CD8-positive, alpha-beta memory T cell (primary cell): ENCODE data around the gene STRA8. TPM values are rescaled to one million over a fixed set of nuclear protein-coding genes. Genes with fewer than 3 reads are reported as not detected.

Source experiments
- CTCF ChIA-PET: fragments of 350-600 bp; sonication (Branson Sonifier 250); formaldehyde crosslinking; loops from one replicate; lab custom pipeline; 2021; ENCODE audit warnings: antibody characterized with exemption; lab: Charles Lee
- POLR2A ChIA-PET: fragments of 350-600 bp; sonication (Branson Sonifier 250); formaldehyde crosslinking; loops from one replicate; lab custom pipeline; 2021; ENCODE audit warnings: antibody characterized with exemption; lab: Charles Lee
- DNase-seq, 5 donors: peaks; one replicate each; pipeline versions ENCODE4 v3.0.0 to v3.0.0-alpha.2; 2020 to 2022; ENCODE audit warnings: mixed read lengths in 1 of 5
- H3K27ac ChIP-seq: one replicate; pipeline ENCODE4 v1.7.0; 2013; ENCODE audit warnings: low read depth, mild to moderate bottlenecking, low read length, moderate library complexity
- H3K27me3 ChIP-seq: 2 replicates; pipeline ENCODE4 v1.7.0; 2013; ENCODE audit warnings: low read length, mild to moderate bottlenecking; ENCODE audit not compliant: insufficient read depth, poor library complexity, severe bottlenecking
- H3K36me3 ChIP-seq: 2 replicates; pipeline ENCODE4 v1.7.0; 2013; ENCODE audit warnings: mild to moderate bottlenecking, low read length, moderate library complexity; ENCODE audit not compliant: insufficient read depth
- H3K4me1 ChIP-seq: 2 replicates; pipeline ENCODE4 v1.7.0; 2013; ENCODE audit warnings: mild to moderate bottlenecking, low read length, moderate library complexity; ENCODE audit not compliant: insufficient read depth
- H3K4me3 ChIP-seq: 2 replicates; pipeline ENCODE4 v1.7.0; 2013; ENCODE audit warnings: mild to moderate bottlenecking, low read length
- H3K9me3 ChIP-seq: 2 replicates; pipeline ENCODE4 v1.7.0; 2013; ENCODE audit warnings: mild to moderate bottlenecking, low read length
- H3K27ac Mint-ChIP-seq, 8 donors: one replicate each; pipeline ENCODE4 v1.8.0; 2020 to 2021; ENCODE audit warnings: mixed read lengths in 8 of 8, mild to moderate bottlenecking in 6 of 8, inconsistent platforms in 3 of 8, moderate library complexity in 3 of 8
- H3K27me3 Mint-ChIP-seq, 2 donors: one replicate each; pipeline ENCODE4 v1.8.0; 2020 to 2021; ENCODE audit warnings: mixed read lengths in 2 of 2, mild to moderate bottlenecking in 1 of 2, moderate library complexity in 1 of 2
- H3K36me3 Mint-ChIP-seq, 3 donors: one replicate each; pipeline ENCODE4 v1.8.0; 2020 to 2021; ENCODE audit warnings: mixed read lengths in 3 of 3, inconsistent platforms in 1 of 3, mild to moderate bottlenecking in 1 of 3
- H3K4me1 Mint-ChIP-seq, 3 donors: one replicate each; pipeline ENCODE4 v1.8.0; 2020 to 2021; ENCODE audit warnings: mixed read lengths in 3 of 3, inconsistent platforms in 1 of 3, mild to moderate bottlenecking in 1 of 3
- H3K4me3 Mint-ChIP-seq, 7 donors: one replicate each; pipeline ENCODE4 v1.8.0; 2020 to 2021; ENCODE audit warnings: mixed read lengths in 7 of 7, mild to moderate bottlenecking in 6 of 7, moderate library complexity in 4 of 7, inconsistent platforms in 2 of 7
- H3K9me3 Mint-ChIP-seq, 5 donors: one replicate each; pipeline ENCODE4 v1.8.0; 2020 to 2022; ENCODE audit warnings: mixed read lengths in 5 of 5, mild to moderate bottlenecking in 3 of 5, moderate library complexity in 2 of 5, inconsistent platforms in 1 of 5
- polyA plus RNA-seq: library from polyadenylated mRNA; unstranded; fragments of 300-500 nt; fragmentation: Illumina TruSeq; gene quantifications from one replicate; pipeline ENCODE4 v1.2.3, GENCODE V29; 2021
- total RNA-seq, 2 experiments: library from RNA; stranded (reverse); gene quantifications; one replicate each; pipeline ENCODE4 v1.2.3, GENCODE V29; 2021

The STRA8 gene
- total and polyA plus RNA-seq, 3 experiments from 2014 or later = not detected

DNA sequence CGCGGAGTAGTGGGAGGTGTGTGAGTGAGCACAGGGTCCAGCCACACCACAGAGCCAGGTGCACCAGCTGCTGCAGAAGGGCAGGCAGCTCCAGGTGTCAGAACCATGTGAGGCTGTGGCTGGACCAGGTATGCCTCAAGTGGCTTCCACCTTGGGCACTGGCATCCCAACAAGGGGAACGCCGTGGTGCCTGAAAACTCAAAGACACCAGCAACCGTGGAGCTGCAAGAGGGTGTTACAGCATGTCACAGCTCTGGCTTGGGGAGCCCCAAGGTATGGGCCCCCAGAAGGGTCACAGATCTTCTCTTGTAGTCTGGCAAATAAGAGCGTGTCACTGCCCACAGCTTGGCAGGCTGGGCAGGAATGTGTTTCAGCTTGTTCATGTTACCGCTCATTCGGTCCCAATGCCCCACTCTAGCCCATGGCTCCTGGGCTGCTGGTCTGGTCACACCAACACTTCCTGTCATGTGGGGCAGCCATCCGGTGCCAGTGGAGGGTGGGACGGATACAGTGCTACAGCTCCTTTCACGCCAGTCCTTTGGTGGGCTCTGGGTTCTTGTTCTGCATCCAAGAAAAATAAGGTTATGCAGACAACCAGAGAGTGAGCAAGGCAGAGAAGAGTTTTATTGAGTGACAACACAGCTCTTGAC lies 29.8 kb downstream of the STRA8 start:
- H3K4me3 Mint-ChIP-seq = no peak overlapping the region
- CTCF ChIA-PET = interaction anchor here (2.2 kb wide), 1 partner anchor 11 kb away, joined by 12 read pairs; no protein-coding TSS in a partner anchor
- H3K27me3 Mint-ChIP-seq = peaks cover 8 to 14% of the 10 kb centered on the region in 2 donors

DNA sequence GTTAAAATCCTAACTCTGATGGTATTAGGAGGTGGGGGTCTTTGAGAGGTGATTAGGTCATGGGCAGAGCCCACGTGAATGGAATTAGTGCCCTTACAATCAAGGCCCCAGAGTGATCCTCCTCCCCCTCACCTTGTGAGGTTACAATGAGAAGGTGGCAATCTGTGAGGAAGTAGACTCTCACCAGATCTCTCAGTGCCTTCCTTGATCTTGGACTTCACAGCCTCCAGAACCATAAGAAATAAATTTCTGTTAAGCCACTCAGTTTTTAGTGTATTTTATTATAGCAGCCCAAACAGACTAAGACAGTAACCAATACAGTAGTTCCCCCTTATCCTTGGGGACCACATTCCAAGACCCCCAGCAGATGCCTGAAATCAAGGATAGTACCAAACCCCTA lies 32.0 kb downstream of the STRA8 start:
- H3K27ac Mint-ChIP-seq = no peak overlapping the region
- H3K4me1 Mint-ChIP-seq = no peaks in the 10 kb centered on the region
- no peaks in the 10 kb centered on the region for H3K9me3 ChIP-seq
- peaks cover 13 to 19% of the 10 kb centered on the region in 2 donors for H3K27me3 Mint-ChIP-seq
- no peak overlapping the region for H3K27ac ChIP-seq
- H3K36me3 Mint-ChIP-seq = peaks cover 0 to 2% (median 0%) of the 10 kb centered on the region in 3 donors
- H3K4me1 ChIP-seq = no peaks in the 10 kb centered on the region
- peaks cover 2 to 17% (median 7%) of the 10 kb centered on the region in 5 donors for H3K9me3 Mint-ChIP-seq
- DNase-seq = no peak
- no peaks in the 10 kb centered on the region for H3K27me3 ChIP-seq
- ChIA-PET CTCF (no interaction called here), POLR2A (no interaction called here)
- H3K4me3 Mint-ChIP-seq = no peak overlapping the region
- no peaks in the 10 kb centered on the region for H3K36me3 ChIP-seq
- H3K4me3 ChIP-seq = no peak overlapping the region

More for the DNA sequence above, 29.8 kb downstream of the STRA8 start:
- no peaks in the 10 kb centered on the region for H3K27me3 ChIP-seq
- POLR2A ChIA-PET = no interaction called here
- no peak for DNase-seq
- no peaks in the 10 kb centered on the region for H3K4me1 Mint-ChIP-seq
- no peak overlapping the region for H3K27ac ChIP-seq
- H3K9me3 ChIP-seq = no peaks in the 10 kb centered on the region
- no peaks in the 10 kb centered on the region for H3K4me1 ChIP-seq
- H3K4me3 ChIP-seq = no peak overlapping the region
- no peak overlapping the region for H3K27ac Mint-ChIP-seq
- H3K9me3 Mint-ChIP-seq = peaks cover 2 to 17% (median 7%) of the 10 kb centered on the region in 5 donors
- H3K36me3 ChIP-seq = no peaks in the 10 kb centered on the region
- H3K36me3 Mint-ChIP-seq = peaks cover 0 to 2% (median 0%) of the 10 kb centered on the region in 3 donors

DNA sequence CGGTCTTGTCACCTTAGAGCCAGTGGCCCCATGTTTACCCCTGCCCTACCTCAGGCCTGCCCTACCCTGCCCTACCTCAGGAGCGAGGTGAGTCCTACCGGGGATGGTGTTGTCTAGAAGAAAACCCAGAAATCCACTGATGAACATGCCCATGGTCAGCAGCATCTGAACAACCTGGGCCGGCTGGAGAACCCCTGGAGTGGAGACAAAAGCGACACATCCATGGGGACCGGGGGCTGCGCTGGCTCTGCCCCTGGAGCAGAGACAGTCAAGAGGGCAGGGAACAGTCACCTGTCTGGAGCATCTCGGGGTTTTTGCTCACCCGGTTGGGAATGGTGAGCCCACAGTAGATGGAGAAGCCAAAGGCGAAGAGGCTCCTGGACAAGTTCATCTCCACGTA lies 36.3 kb downstream of the STRA8 start:
- Mint-ChIP-seq H3K4me1 (peaks cover 0 to 2% (median 2%) of the 10 kb centered on the region in 3 donors), H3K27ac (no peak overlapping the region), H3K27me3 (peaks cover 16 to 18% of the 10 kb centered on the region in 2 donors), H3K9me3 (peaks cover 0 to 12% (median 5%) of the 10 kb centered on the region in 5 donors), H3K36me3 (no peaks in the 10 kb centered on the region), H3K4me3 (no peak overlapping the region)
- no peak overlapping the region for H3K4me3 ChIP-seq
- H3K9me3 ChIP-seq = no peaks in the 10 kb centered on the region
- no peaks in the 10 kb centered on the region for H3K27me3 ChIP-seq
- H3K27ac ChIP-seq = no peak overlapping the region
- H3K36me3 ChIP-seq = no peaks in the 10 kb centered on the region
- POLR2A ChIA-PET = no interaction called here
- CTCF ChIA-PET = no interaction called here
- no peak for DNase-seq
- no peaks in the 10 kb centered on the region for H3K4me1 ChIP-seq

DNA sequence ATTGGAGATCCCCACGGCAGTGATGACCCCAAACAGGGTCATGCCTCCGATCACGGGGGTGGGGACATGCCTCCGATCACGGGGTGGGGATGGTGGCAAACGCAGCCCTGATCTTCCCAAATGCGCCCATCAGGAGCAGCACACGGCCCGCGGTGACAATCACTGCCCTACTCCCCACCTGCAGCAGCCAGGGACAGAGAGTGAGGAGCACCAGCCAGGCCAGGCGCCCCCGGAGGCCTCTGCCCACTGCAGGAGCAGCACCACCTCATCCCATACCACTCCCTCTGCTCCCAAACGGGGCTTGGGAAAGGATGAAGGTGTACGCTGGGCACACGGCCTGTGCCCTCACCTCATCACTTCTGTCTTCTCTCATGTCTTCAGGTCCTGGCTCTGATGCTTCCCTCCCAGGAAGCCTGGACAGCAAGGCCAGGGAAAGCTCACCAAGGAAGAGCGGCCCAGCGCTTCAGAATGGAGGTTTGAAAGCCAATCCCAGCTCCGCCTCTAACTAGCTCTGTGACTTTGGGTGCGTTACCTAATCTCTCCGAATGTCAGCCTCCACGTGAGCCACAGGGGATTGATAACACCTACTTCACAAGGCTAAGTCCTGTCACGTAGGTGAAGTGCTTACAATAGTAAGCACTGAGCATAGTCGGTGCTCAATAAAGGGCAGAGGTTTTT lies 37.1 kb downstream of the STRA8 start:
- H3K4me1 ChIP-seq = no peaks in the 10 kb centered on the region
- H3K9me3 ChIP-seq = no peaks in the 10 kb centered on the region
- no peak for DNase-seq
- Mint-ChIP-seq H3K27me3 (peaks cover 16 to 18% of the 10 kb centered on the region in 2 donors), H3K9me3 (peaks cover 0 to 8% (median 4%) of the 10 kb centered on the region in 5 donors), H3K4me3 (no peak overlapping the region), H3K4me1 (peaks cover 0 to 2% (median 2%) of the 10 kb centered on the region in 3 donors), H3K27ac (no peak overlapping the region), H3K36me3 (no peaks in the 10 kb centered on the region)
- ChIA-PET POLR2A (no interaction called here), CTCF (no interaction called here)
- no peak overlapping the region for H3K4me3 ChIP-seq
- H3K36me3 ChIP-seq = no peaks in the 10 kb centered on the region
- H3K27me3 ChIP-seq = no peaks in the 10 kb centered on the region
- no peak overlapping the region for H3K27ac ChIP-seq

DNA sequence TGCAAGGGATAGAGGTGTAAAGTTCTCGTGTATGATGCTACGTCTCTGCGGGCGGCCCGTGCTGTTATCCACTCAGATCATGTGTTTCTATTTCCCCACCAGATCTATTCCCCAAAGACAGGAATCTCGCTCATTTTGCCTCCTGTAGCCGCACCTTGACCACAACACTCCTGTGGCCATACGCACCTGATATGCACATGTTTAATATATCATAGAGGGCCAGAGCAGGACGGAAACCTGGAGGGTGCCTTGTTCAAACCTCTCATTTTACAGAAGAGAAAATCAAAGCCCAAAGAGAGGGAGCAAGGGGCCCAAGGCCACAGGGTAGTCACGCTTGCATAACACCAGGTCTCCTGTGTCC lies 37.6 kb downstream of the STRA8 start:
- no peaks in the 10 kb centered on the region for H3K36me3 Mint-ChIP-seq
- ChIA-PET POLR2A (no interaction called here), CTCF (no interaction called here)
- Histone ChIP-seq H3K9me3 (no peaks in the 10 kb centered on the region), H3K36me3 (no peaks in the 10 kb centered on the region), H3K27ac (no peak overlapping the region), H3K4me1 (no peaks in the 10 kb centered on the region), H3K4me3 (no peak overlapping the region), H3K27me3 (no peaks in the 10 kb centered on the region)
- H3K4me1 Mint-ChIP-seq = peaks cover 0 to 2% (median 2%) of the 10 kb centered on the region in 3 donors
- peaks cover 0 to 4% (median 2%) of the 10 kb centered on the region in 5 donors for H3K9me3 Mint-ChIP-seq
- DNase-seq = no peak
- H3K27me3 Mint-ChIP-seq = peaks cover 16 to 20% of the 10 kb centered on the region in 2 donors
- H3K27ac Mint-ChIP-seq = no peak overlapping the region
- no peak overlapping the region for H3K4me3 Mint-ChIP-seq

DNA sequence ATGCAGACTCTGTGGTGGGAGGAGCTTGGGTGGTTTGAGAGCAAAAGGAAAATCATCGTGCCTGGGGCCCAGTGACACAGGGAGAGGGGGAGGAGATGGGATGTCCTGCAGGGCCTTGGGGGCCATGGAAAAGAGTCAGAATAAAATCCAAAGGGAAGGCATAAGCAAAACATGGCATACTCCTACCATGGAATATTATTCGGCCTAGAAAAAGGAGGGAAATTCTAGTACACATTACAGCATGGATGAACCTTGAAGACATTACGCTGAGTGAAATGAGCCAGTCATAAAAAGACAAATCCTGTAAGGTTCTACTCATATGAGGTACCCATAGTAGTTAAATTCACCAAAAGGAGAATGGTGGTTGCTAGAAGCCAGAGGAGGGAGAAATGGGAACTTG lies 38.7 kb downstream of the STRA8 start:
- Mint-ChIP-seq H3K27me3 (peaks cover 16 to 17% of the 10 kb centered on the region in 2 donors), H3K27ac (peak overlapping the region in 1 of 8 donors; percentile 89), H3K36me3 (no peaks in the 10 kb centered on the region), H3K4me1 (peaks cover 0 to 2% (median 2%) of the 10 kb centered on the region in 3 donors), H3K4me3 (no peak overlapping the region), H3K9me3 (peaks cover 0 to 2% (median 0%) of the 10 kb centered on the region in 5 donors)
- DNase-seq = no peak
- no peaks in the 10 kb centered on the region for H3K4me1 ChIP-seq
- H3K4me3 ChIP-seq = no peak overlapping the region
- POLR2A ChIA-PET = no interaction called here
- H3K27me3 ChIP-seq = no peaks in the 10 kb centered on the region
- no peak overlapping the region for H3K27ac ChIP-seq
- CTCF ChIA-PET = no interaction called here
- no peaks in the 10 kb centered on the region for H3K36me3 ChIP-seq
- no peaks in the 10 kb centered on the region for H3K9me3 ChIP-seq

DNA sequence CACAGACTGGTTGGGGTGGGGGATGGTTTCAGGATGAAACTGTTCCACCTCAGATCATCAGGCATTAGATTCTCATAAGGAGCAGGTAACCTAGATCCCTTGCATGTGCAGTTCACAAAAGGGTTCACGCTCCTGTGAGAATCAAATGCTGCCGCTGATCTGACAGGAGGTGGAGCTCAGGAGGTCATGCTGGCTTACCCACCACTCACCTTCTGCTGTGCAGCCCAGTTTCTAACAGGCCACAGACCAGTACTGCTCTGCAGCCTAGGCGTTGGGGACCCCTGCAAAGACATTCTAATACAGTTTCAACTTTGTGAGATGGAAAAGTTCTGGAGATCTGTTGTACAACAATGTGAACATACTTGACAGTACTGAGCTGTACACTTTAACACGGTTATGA lies 39.9 kb downstream of the STRA8 start:
- ChIA-PET POLR2A (no interaction called here), CTCF (interaction anchor here (1.0 to 2.4 kb wide), 6 partner anchors 10 to 573 kb away, joined by 3 to 13 read pairs (median 4); no protein-coding TSS in a partner anchor)
- H3K27me3 ChIP-seq = no peaks in the 10 kb centered on the region
- no peak for DNase-seq
- H3K4me3 ChIP-seq = no peak overlapping the region
- no peaks in the 10 kb centered on the region for H3K36me3 ChIP-seq
- Mint-ChIP-seq H3K9me3 (peaks cover 0 to 2% (median 0%) of the 10 kb centered on the region in 5 donors), H3K4me3 (no peak overlapping the region), H3K36me3 (no peaks in the 10 kb centered on the region), H3K27ac (no peak overlapping the region), H3K4me1 (peaks cover 0 to 2% (median 2%) of the 10 kb centered on the region in 3 donors), H3K27me3 (peaks cover 10 to 13% of the 10 kb centered on the region in 2 donors)
- no peaks in the 10 kb centered on the region for H3K9me3 ChIP-seq
- no peak overlapping the region for H3K27ac ChIP-seq
- H3K4me1 ChIP-seq = no peaks in the 10 kb centered on the region
